Ramos (cell line): ENCODE results near the gene CACNA1G.

ENCODE experiments used
- in situ Hi-C: fragments of 300-500 bp; cut with MboI; formaldehyde crosslinking; loops from one replicate; pipeline ENCODE4 v1.14.3; 2022; ENCODE audit warnings: low sequenced_read_pairs; ENCODE audit not compliant: unreplicated experiment

The CACNA1G gene

DNA sequence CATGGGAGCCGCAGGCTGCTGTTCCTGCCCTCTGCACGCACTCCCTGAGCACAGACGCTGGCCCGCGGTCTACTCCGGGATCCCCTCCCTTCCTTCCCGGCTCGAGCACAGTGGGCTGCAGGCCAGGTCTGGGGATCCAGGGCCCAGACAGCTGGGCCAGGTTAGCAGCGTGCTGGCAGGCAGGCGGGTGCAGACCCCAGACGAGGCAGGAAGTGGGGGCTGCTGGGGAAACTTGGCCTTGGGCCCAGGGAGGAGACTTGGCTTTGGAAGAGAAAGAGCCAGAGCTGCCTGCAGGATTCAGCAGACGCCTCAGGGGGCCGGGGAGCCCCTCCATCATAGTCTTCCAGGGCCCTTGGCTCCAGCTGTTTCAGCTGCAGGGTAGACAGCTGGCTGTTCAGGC lies 44.0 kb downstream of the CACNA1G start:
- in situ Hi-C loops = no loop called here

DNA sequence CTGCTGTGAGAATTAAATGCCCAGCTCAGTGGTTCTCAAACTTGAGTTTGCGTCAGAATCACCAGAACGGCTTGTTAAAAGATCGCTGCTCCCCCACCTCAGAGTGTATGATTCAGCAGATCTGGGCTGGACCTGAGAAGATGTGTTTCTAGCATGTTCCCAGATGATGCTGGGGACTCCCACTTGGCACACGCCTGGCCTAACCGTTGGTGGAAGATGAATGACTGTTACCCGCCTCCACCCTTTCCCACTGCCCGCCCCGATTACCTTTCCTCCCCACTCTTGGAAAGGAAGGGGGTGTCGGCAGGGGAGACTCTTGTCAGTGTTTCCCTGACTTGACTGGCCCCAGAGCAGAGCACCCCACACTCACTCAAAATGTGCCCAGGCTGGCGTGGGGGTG lies 44.9 kb downstream of the CACNA1G start:
- in situ Hi-C loops = no loop called here

DNA sequence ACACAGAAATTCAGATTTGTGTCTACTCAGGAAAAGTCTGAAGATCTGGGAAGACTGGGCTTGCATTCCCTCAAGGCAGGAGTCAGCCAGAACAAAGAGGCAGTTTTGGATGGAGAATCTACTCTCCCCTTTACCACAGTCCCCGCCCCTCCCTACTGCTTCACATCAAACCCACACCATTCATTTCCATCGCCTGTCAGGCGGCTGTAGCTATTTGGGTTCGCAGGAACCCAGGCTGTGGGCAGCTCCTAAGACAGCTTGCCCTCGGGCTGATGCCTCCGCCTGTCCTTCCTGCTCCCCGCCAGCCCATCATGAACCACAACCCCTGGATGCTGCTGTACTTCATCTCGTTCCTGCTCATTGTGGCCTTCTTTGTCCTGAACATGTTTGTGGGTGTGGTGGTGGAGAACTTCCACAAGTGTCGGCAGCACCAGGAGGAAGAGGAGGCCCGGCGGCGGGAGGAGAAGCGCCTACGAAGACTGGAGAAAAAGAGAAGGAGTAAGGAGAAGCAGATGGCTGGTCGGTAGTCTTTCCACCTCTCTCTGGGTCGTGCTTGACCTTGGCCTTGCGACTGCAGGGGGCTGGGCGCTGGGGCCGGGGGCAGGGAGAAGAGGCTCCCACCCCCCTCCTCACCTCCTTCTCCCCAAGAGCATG lies 47.1 kb downstream of the CACNA1G start:
- in situ Hi-C loops = no loop called here

DNA sequence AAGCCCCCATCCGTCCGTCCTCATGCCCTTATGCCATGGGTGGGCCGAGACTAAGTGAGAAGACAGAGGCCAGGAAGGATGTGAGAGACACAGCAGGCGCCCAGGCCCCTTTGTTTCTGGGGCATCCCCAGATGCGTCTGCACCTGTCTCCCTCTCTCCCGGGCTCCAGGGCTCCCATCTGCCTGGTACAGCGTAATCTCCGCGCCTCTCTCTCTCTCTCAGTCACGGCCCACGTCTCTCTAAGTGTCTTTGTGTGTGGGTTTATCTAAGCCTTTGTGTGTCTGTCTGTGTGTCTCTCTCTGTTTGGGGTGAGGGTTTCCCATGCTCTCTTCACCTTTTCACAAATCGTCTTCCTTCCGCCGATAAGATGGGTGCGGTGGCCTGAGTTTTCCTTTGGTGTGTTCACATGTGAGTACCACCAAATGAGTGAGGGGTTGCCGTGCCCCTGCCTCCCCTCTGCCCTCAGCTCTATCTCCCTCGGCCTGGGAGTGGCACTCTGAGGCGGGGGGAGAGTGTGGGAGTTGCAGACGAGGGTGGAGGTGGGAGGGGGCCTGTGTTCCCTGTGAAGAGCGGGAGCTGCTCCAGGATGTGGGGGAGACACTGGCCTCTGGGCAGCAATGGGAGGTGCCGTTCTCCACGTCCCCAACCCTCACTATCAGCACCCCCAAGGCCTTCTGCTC lies 48.3 kb downstream of the CACNA1G start:
- in situ Hi-C loops = no loop called here

DNA sequence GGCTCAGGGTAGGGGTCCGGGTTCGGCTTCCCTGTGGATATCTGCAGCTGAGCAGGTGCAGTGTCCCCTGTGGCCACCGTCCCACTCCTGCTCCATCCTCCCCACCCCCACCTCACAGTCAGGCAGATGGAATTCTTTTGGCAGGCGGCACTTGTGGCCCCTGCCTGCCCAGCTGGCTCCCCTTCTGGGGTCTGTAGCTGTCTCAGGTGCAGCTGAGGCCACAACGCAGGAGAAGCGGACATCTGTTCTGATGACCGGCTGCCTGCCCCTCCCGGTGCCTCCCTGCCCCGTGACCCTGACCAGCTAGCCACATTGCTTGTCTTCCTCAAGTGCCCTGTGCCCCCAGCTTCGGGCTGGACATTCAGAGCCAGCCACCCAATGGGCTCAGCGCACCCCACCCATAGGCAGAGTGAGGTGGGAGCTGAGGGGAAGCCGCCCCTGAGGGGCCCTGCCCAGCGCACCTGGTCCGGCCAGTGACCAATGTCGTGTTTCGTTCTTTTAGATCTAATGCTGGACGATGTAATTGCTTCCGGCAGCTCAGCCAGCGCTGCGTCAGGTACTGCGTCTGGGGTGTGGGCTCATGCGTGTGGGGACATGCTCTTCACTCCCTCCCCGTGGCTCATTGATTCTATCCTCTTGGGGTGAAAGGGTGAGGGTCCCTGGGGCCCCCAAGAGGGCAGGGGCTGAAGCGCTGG lies 49.0 kb downstream of the CACNA1G start:
- in situ Hi-C loops = no loop called here

DNA sequence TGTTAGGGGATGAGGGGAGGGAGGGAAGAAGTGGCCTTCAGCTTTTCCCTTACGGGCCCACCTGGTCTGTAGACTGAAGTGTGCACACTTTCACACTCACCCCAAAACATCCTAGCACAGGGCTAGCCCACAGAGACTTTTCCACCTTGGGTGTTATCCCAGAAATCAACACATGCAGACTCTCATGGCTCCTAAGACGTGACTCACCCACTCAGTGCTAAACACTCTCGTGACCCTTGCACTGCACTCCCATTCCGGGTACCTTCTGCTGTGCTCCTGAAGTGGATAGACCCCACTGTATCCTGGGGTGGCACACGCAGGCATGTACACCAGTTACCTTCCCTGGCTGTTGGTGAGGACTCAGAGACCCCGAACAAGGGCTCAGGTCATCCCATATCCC lies 51.1 kb downstream of the CACNA1G start:
- in situ Hi-C loops = no loop called here

DNA sequence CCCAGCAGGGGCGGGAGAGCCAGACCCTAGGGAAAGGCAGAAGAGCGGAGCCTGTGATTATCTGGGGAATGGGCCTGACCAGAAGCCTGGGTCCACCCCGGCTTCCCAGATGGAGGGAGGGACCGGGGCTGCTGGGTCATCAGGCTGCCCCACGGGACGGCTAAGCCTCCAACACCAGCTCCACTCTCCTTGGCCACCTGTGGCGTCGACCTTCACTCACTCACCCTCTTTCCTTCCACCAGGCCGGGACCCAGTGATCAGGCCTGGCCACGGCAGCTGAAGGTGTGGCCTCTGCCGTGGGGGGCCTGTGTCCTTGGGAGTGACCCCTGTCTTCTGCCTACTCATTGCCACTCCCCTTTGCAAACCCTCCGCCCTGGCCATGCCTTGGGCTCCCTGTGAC lies 51.8 kb downstream of the CACNA1G start:
- in situ Hi-C loops = no loop called here

DNA sequence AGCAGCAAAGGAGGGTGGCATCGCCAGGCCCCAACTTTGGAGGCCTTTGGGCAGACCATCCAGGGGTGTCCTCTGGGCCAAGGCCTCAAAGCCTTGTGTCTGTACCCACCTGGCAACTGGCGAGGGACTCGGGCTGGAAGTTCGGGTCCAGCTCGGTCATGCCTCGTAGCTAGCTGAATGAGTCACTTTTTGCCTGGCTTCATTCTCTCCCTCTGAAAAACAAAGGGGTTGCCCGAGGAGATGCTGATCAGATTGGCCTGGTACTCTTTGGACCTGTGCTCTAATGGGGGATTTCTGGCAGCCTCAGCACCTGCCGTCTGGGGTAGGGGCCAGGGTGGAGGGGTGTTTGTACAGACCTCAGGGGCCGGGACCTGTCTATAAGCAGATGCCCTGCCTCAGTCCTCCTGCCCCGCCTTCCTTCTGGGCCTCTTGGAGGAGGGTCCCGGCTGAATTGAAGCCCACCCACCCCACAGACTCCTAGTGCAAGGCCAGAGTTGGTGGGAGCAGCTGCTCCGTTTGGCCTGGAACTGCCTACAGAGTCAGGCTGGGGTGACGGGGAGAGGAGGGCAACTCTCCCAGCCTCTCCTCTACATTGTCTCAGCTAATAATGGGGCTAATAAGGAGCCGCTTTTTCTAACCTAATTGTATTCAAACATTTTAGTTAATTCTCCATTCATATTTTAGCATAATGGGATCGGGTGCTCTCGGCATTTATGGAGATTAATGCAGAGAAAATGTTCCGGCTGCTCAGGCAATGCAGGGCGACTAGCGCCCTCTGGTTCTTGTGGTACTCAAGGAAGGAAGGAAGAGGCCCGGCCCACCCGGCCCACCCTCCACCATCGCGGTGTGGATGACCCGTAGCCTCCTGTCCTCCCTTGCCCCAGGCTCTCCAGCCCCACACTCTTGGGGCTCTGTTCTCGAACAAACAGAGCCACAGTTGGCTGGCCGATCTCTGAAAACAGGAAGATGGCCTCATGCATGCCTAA lies 52.8 kb downstream of the CACNA1G start:
- in situ Hi-C loops = no loop called here

DNA sequence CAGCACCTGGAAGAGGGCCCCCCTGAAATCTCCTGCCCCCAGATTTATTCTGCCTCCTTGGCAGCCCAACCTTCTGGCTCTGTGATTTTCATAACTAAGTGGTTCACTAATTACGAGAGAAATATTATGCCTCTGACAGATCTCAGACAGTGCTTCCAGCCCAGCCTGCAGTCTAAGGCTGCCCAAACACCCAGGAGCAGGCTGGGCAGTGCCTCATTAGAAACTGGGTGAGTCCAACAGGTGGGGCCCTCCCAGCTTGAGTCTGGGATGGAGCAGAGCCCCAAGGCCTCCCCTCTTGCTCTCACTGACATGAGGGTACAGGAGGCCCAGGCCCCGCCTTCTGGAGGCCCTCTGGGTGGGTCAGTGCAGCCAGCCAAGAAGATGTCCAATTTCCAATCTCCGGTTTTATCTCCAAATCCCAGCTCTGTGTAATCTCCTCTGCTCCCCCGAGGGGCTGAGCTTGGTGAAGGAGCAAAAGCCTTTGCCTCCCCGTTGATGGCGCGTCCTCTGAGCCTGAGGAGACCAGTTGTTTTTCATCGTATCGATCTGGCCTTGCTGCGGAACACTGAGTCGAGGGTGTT lies 54.0 kb downstream of the CACNA1G start:
- in situ Hi-C loops = no loop called here

DNA sequence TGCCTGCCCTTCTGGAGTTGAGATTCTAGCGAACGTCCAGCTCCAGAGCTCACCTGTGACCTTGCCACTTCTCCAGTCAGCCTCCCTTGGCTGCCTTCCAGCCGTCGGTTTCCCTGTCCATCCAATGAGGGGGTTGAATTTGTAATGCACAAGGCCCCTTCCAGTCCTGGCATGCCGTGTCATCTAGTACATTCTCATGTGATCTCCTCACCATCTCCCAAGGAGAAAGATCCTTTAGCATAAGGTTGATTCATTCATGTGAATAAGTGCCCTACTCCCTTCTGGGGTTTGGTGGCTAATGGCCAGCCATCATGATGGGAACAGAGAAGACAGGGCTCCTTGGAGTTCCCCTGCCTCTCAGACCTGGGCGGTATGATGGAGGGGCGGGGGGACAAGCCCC lies 55.3 kb downstream of the CACNA1G start:
- in situ Hi-C loops = no loop called here

DNA sequence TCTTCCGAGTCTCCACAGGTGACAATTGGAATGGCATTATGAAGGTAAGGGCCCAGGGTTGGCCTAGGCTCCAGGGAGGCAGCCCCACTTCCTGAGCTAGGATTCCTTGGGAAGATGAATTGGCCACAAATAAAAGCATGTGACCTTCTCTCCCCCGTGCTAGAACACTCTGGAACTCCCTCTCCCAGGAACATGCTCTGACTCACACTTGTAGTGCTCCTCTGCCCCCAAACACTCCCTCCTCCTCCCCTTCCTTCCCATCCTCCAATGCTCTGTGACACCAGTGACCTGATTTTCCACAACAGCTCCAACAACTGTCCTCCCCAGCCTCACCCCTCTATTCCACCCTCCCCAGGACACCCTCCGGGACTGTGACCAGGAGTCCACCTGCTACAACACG lies 57.8 kb downstream of the CACNA1G start:
- in situ Hi-C loops = no loop called here

DNA sequence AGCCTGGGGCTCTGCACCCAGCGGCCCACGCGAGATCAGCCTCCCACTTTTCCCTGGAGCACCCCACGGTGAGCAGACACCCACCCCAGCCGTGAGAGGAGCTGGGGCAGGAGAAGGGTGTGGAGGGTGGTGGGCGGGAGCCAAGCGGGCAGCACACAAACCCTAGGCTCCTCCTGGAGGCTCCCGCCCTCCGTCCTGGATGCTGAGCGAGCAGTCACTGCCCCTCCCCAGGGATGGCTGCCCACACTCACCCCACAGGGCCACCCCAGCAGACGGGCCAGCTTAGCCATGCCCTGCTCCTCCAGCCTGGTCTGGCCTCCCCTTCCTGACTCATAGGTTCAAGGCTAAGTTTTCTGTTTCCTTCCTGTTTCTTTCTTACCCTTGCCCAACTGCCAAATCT lies 58.4 kb downstream of the CACNA1G start:
- in situ Hi-C loops = no loop called here

DNA sequence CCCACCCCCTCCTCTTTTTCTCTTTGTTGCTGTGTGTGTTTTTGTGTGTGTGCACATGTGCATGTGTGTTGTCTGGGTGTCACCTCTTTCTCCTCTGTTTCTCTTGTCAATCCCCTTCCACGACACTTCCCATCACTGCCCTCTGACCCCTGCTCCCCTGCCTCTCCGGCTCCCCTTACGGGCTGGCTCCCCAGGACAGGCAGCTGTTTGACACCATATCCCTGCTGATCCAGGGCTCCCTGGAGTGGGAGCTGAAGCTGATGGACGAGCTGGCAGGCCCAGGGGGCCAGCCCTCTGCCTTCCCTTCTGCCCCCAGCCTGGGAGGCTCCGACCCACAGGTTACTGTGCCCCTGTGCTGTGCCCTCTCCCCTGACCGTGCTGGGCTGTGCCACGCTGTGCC lies 59.0 kb downstream of the CACNA1G start:
- in situ Hi-C loops = no loop called here

DNA sequence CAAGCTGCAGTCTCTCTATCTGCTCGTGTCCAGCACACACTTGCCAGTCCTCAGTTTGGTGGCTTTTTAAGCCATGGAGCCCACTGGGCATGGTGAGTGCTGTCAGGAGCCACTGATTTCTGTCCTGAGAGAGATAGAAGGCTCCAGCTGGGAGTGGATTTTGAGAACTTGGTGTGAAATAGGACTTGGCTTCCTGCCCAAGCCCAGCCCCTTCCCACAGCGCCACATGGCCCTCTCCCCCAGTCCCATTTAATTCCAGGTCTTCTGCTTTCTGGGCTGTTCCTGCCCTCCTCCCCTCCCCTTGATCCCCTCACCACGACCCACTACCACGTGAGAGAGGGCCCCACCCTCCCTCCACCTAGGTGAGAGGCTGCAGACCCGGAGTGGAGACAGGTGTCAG lies 59.7 kb downstream of the CACNA1G start:
- in situ Hi-C loops = no loop called here

DNA sequence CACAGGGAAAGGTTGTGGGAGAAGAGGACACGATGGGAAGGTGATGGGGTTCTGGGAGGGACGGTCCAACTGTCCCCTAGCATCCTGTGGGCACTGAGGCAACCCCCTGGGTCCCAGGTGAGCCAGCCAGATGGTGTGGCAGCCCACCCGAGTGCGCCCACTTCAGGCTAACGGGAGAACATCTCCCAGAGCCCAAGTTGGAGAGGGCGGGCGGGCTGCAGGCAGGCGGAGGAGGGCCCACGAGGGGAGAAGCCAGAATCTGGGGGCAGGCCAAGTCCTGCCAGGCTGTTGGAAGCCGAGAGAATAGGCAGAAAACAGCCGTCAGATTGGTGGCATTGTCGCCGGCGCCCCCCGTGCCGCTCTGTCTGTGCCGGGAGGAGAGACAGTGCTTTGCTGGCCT lies 60.3 kb downstream of the CACNA1G start:
- in situ Hi-C loops = no loop called here

DNA sequence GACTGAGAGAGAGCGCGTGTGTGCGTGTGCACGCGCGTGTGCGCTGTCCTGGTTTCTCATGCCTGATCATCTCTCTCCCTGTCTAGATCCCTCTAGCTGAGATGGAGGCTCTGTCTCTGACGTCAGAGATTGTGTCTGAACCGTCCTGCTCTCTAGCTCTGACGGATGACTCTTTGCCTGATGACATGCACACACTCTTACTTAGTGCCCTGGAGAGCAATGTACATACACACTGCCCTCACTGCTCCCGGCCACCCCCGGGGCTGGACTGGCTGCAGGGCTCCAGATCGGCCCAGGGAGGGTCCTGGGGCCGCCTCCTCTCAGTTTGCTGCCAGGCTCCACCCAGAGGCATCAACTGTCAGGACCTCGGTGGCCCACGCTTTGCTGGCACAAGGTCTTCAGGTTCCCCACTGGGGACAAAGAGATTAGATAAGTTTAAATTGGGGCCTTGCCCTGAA lies 61.1 kb downstream of the CACNA1G start:
- in situ Hi-C loops = no loop called here

DNA sequence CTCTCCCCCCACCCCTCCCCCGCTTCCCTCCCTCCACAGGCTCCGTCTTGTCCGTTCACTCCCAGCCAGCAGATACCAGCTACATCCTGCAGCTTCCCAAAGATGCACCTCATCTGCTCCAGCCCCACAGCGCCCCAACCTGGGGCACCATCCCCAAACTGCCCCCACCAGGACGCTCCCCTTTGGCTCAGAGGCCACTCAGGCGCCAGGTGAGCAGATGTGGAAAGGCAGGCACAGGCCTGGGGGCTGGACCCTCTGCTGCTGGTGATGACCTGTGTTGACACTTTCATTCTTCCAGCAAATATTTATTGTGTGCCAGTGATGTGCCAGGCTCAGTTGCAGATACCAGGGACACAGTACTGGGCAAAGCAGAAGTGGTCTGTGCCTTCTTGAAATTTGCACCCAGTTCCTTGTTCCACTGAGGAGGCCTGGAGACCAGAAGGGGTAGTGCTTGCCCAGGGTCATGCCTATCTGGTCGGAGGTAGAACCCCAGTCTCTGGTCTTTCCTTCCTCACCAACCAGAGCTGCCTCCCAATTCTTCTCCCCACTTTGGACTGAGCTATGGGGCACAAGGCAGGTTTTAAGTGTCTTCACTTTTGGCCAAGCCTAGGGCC lies 63.9 kb downstream of the CACNA1G start:
- in situ Hi-C loops = no loop called here

DNA sequence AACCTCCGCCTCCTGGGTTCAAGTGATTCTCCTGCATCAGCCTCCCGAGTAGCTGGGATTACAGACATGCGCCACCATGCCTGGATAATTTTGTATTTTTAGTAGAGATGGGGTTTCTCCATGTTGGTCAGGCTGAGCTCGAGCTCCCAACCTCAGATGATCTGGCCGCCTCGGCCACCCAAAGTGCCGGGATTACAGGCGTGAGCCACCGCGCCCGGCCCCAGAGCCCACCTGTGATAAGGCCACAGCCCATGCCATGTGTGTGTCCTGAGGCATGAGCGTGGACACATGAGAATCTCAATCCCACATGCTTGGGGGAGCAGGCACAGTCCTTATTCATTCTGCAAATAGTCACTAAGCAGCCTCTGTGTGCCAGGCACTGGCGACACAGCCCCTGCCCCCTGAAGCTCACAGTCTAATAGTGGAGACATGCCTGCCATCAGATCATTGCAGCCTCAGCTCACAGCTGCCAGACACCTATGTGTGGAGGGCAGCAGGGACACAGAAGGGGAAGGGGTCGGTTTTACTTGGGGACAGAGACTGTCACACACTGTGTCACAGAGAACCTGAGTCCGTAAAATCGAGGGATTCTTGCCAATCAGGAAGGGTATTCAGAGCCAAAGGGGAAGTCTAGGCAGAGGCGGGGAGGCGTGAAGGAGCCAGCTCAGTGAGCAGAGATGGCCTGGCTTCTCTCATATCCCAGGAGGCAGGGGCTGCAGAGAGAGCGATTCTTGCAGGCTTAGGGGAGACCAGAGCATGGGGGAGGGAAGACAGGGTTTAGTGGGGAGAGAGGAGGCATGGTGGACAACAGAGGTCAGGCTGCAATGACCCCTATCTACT lies 64.7 kb downstream of the CACNA1G start:
- in situ Hi-C loops = loop anchor here (5.0 kb wide), 1 partner anchor 78 kb away; the partner anchor contains the start of gene SPATA20
